ENCODE measurements around the gene HOXB2.
A peak's percentile ranks its signal among the peaks of the same experiment; 100 is the strongest.

HOXB2 gene

GRCh38 chr17:48568499-48569239 is 23.8 kb upstream of the HOXB2 start (continued):
- TF ChIP-seq SP7 (tag by site-specific recombination; IDR thresholded peaks at IDR 0.05) (peak; percentile 67; the same call in 1 of the 2 replicates), PRDM6 (tag by site-specific recombination; IDR thresholded peaks at IDR 0.05) (peak; percentile 71), PATZ1 (tag by site-specific recombination; IDR thresholded peaks at IDR 0.05) (peak; percentile 41; the same call in 1 of the 2 replicates), ZSCAN4 (tag by site-specific recombination; IDR thresholded peaks at IDR 0.05) (peak; percentile 95), ZNF398 (tag by site-specific recombination; IDR thresholded peaks at IDR 0.05) (peak; percentile 70), MZF1 (tag by site-specific recombination; IDR thresholded peaks at IDR 0.05; ENCODE audit: borderline replicate concordance) (no peak), ZNF629 (tag by site-specific recombination; IDR thresholded peaks at IDR 0.05) (0 out of 2 replicates have a peak, but pooled peaks have one; percentile 30), KLF9 (tag by site-specific recombination; IDR thresholded peaks at IDR 0.05; ENCODE audit: low read depth) (no peak), ZNF768 (tag by site-specific recombination; IDR thresholded peaks at IDR 0.05) (no peak), ZSCAN30 (tag by site-specific recombination; IDR thresholded peaks at IDR 0.05) (no peak), ZNF341 (tag by site-specific recombination; IDR thresholded peaks at IDR 0.05; ENCODE audit: low read depth) (peak; percentile 35), PRDM1 (tag by site-specific recombination; IDR thresholded peaks at IDR 0.05) (peak; percentile 75), ZNF2 (tag by site-specific recombination; IDR thresholded peaks at IDR 0.05) (peak; percentile 77), IKZF3 (tag by site-specific recombination; IDR thresholded peaks at IDR 0.05) (peak; percentile 50; the same call in 1 of the 2 replicates), KLF10 (tag by site-specific recombination; IDR thresholded peaks at IDR 0.05) (peak; percentile 32; the same call in 1 of the 2 replicates), KLF17 (tag by site-specific recombination; IDR thresholded peaks at IDR 0.05) (0 out of 2 replicates have a peak, but pooled peaks have one; percentile 14), ZBTB11 (tag by site-specific recombination; conservative IDR thresholded peaks at IDR 0.05; ENCODE audit: low read depth) (0 out of 2 replicates have a peak, but pooled peaks have one; percentile 1), ZNF76 (tag by site-specific recombination; IDR thresholded peaks at IDR 0.05; ENCODE audit: borderline replicate concordance, low read depth) (0 out of 2 replicates have a peak, but pooled peaks have one; percentile 11), ZNF777 (tag by site-specific recombination; IDR thresholded peaks at IDR 0.05; ENCODE audit: borderline replicate concordance) (no peak), ZNF488 (tag by site-specific recombination; IDR thresholded peaks at IDR 0.05) (peak; percentile 27; the same call in 1 of the 2 replicates), ZNF501 (tag by site-specific recombination; IDR thresholded peaks at IDR 0.05) (no peak), ZNF561 (tag by site-specific recombination; IDR thresholded peaks at IDR 0.05; ENCODE audit: borderline replicate concordance) (0 out of 2 replicates have a peak, but pooled peaks have one; percentile 54), ZNF843 (tag by site-specific recombination; IDR thresholded peaks at IDR 0.05) (peak; percentile 80), GLIS1 (tag by site-specific recombination; IDR thresholded peaks at IDR 0.05) (0 out of 2 replicates have a peak, but pooled peaks have one; percentile 14)
